Fibroblast of villous mesenchyme (primary cell): ENCODE data around the gene GALNT10. TPM values are rescaled to one million over a fixed set of nuclear protein-coding genes. Genes with fewer than 3 reads are reported as not detected.

Source experiments
- DNase-seq: peaks from one replicate; pipeline ENCODE4 v3.0.0-alpha.2; 2010; ENCODE audit warnings: low read depth
- H3K4me3 ChIP-seq: 2 replicates; pipeline ENCODE4 v1.5.1; 2011; ENCODE audit warnings: low read depth, mild to moderate bottlenecking, low read length
- CTCF ChIP-seq: IDR thresholded peaks from 2 replicates; pipeline ENCODE4 v1.5.1; 2012; ENCODE audit warnings: low read depth, mild to moderate bottlenecking, low read length; ENCODE audit not compliant: insufficient read depth
- total RNA-seq: library from RNA; depleted of rRNA; stranded (reverse); fragments of >200 nt; gene quantifications from 2 replicates; pipeline ENCODE4 v1.2.3, GENCODE V29; 2012

Gene GALNT10
- total RNA-seq, 1 donor, result 40.6 TPM

GRCh38 chr5:154435226-154435625 is 244.7 kb downstream of the GALNT10 start:
- no peak overlapping the region for H3K4me3 ChIP-seq
- DNase-seq, result no peak
- TF ChIP-seq CTCF, result no peak

DNA sequence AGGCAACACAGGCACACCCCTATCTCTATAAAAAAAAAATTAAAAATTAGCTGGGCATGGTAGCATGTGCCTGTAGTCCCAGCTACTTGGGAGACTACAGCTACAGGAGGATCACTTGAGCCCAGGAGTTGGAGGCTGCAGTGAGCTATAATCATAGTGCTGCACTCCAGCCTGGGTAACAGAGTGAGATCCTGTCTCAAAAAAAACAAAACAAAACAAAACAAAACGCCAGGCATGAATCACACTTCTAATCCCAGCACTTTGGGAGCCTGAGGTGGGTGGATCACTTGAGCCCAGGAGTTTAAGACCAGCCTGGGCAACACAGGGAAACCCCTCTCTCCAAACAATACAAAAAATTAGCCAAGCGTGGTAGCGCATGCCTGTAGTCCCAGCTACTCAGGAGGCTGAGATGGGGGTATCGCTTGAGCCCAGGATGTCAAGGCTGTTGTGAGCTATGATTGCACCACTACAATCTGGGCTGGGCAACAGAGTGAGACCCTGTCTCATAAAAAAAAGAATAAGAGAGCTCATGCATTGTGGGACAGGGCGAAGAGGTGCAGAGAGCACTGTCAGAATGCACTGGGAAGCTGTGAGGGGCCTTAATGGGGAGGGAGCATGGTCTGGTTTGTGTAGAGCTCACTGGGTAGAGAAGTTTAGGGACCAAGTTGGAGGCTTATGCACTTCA is 246.9 kb downstream of the GALNT10 start:
- no peak overlapping the region for H3K4me3 ChIP-seq
- TF ChIP-seq CTCF, result no peak
- DNase-seq, result no peak

DNA sequence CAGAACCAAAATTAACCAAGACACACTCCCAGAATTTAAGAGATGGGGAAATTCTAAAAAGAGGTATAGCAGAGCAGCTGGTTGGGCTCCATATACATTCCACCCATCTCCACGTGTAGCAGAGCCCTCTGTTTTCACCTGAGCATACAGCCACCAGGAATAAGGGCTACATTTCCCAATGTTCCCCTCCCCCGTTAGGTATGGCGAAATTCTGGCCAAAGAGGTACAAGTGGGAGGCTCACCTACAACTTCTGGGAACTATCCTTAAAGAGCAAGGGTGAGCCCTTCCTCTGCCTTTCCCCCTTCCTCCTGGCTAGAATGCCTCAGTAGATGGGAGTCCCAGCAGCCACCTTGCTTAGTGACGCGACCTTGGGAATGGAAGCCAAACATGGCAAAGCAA is 250.0 kb downstream of the GALNT10 start:
- no peak for DNase-seq
- no peak overlapping the region for H3K4me3 ChIP-seq
- TF ChIP-seq CTCF, result no peak

GRCh38 chr5:154442801-154443200 is 252.3 kb downstream of the GALNT10 start:
- TF ChIP-seq CTCF, result no peak
- no peak for DNase-seq
- H3K4me3 ChIP-seq, result no peak overlapping the region

- no peak for TF ChIP-seq CTCF
- peak; percentile 11 for DNase-seq
- peak overlapping the region; percentile 98 for H3K4me3 ChIP-seq
Observed at GRCh38 chr5:154444556-154445421, 254.3 kb downstream of the GALNT10 start.

GRCh38 chr5:154445422-154446194 is 255.1 kb downstream of the GALNT10 start, which contains the start of gene SAP30L:
Gene SAP30L (plus strand): TSS chr5:154445997. CDS start chr5:154446605, 608 bp downstream.
- no peak for TF ChIP-seq CTCF
- DNase-seq, result peak; percentile 94

More at GRCh38 chr5:154445422-154446194, 255.1 kb downstream of the GALNT10 start, which contains the start of gene SAP30L:
- peak within 1 kb of the TSS; percentile 98 for H3K4me3 ChIP-seq
